GM21526 (cell line): ENCODE data around the gene COBLL1.
"Not testable (repeated sequence)": the region's sequence is repeated elsewhere in the genome, so short reads cannot be mapped to it uniquely, and the experiment has no call there.

Experiments
- ATAC-seq: cut with Tn5 transposase; IDR thresholded peaks from one replicate; pipeline ENCODE4 v1.9.1; 2021; ENCODE audit warnings: moderate library complexity; ENCODE audit not compliant: unreplicated experiment, low FRiP score

COBLL1 gene, protein sequence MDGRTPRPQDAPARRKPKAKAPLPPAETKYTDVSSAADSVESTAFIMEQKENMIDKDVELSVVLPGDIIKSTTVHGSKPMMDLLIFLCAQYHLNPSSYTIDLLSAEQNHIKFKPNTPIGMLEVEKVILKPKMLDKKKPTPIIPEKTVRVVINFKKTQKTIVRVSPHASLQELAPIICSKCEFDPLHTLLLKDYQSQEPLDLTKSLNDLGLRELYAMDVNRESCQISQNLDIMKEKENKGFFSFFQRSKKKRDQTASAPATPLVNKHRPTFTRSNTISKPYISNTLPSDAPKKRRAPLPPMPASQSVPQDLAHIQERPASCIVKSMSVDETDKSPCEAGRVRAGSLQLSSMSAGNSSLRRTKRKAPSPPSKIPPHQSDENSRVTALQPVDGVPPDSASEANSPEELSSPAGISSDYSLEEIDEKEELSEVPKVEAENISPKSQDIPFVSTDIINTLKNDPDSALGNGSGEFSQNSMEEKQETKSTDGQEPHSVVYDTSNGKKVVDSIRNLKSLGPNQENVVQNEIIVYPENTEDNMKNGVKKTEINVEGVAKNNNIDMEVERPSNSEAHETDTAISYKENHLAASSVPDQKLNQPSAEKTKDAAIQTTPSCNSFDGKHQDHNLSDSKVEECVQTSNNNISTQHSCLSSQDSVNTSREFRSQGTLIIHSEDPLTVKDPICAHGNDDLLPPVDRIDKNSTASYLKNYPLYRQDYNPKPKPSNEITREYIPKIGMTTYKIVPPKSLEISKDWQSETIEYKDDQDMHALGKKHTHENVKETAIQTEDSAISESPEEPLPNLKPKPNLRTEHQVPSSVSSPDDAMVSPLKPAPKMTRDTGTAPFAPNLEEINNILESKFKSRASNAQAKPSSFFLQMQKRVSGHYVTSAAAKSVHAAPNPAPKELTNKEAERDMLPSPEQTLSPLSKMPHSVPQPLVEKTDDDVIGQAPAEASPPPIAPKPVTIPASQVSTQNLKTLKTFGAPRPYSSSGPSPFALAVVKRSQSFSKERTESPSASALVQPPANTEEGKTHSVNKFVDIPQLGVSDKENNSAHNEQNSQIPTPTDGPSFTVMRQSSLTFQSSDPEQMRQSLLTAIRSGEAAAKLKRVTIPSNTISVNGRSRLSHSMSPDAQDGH

DNA sequence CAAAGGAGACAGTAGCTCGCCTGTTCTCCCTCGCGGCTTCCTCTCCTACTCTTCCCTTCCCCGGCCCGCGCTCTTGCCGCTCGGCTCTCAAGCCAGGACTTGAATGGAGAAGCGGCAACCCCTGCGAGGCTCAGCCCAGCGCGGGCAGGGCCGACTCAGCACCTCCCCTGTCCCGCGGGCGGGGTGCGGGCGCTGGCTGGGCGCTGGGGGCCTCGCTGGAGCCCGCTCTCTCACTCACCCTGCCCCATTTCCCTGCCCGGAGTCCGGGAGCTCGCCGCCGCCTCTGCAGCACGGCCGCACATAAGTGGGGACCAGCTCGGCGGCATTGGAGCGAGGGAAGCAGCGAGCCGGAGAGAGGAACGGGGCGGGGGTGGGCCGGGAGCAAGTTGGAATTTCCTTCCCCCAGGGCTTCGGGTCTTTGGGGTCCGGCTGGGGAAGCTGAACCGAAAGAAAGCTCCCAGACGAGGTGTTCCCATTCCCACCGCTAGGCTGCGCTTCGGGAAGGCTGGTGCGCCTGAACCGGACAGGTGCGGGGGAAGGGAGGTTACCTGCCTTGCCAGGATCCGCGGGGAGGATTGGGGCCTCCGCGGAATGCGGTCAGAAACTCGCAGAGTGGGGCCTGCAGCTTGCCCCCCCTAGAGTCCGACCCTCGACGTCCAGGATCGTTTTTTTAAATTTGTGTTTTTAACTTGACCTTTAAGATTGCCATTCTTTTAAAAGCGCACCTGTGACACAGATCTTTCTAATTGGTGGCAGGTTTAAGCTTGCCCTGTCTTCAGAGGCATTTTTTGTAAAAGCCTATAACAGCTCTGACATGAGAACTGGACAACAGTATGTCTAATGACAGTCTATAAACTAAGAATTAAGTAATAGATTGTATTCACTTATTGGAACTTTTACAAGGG is at the start of gene COBLL1:
TSS of gene COBLL1 (minus strand) at position 105 of the 905 bp plus-strand sequence. CDS start 627 bp downstream, outside the sequence.
- ATAC-seq = peak; percentile 58

DNA sequence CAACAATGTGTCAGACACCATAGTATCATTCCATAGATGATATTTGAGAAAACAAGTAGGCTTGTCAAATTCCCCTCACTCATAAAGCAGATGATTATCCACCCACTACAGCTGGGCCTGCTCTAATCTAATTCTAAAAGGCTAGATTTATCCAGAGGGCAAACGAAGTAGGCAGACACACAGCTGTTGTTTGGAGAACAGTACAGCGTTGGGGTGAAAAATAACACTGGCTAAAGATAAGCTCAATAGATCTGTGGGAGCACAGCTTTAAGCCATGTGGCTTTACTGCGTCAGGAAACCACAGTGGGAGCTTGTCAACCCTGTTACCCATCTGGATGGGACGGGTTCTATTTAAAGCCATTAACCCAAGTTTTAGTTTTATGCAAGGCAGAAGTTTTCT is 48.9 kb upstream of the COBLL1 start:
- no peak for ATAC-seq

DNA sequence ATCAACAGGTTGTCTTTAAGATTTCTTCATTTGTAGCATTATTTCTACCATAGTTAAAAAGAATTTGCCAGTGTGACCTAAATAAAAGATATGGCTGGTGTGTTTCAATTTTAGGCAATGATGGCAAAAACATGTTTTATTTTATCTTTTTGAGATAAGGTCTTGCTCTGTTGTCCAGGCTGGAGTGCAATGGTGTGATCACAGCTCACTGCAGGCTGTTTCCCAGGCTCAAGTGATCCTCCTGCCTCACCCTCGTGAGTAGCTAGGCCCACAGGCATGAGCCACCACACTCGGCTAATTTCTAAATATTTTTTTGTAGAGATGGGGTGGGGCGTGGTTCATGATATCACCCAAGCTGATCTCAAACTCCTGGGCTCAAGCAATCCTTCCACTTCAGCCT is 47.0 kb upstream of the COBLL1 start:
- ATAC-seq = no peak

DNA sequence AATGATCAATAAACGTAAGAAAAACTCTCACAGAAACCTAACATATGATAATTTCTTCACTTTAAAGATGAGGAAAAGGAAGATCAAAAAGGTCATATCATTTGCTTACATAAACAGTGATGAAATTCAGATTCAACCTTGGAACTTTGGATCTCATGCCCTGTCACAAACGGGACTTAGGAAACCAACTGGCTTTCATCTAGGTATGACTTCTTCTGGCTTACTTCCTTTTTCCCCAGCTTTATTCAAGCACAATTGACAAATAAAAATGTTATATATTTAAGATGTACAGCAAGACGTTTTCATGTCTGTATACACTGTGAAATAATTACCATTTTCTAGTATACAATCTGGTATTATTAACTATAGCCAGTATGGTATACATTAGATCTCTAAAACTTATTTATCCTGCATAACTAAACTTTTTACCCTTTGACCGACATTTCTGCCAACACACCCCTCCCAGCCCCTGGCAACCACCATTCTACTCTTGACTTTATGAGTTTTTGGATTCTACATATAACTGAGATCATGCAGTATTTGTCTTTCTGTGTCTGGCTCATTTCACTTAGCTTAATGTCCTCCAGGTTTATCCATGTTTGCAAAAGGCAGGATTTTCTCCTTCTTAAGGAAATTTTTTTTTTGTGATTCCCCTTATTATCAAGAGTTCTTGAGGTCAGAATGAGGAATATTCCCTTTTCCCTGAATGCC is 46.0 kb upstream of the COBLL1 start:
- no peak for ATAC-seq

DNA sequence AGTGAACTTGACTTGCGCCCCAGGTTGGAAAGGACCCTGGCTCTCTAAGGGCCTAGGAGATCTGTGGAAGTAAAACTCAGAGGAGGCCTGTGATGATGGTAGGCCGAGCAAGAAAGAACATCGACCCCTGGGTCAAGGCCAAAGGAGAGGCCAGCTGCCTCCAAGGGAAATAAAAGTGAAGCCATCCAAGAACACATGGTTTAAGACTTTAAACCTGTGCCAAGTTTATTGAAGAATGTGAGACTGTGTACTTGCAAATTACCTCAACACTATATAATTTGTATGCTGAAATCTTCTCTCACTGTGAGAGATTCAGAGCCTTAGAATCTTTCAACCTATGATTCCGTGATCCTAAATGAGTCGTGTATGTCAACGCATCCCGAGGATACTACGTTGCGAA is 40.7 kb upstream of the COBLL1 start:
- no peak for ATAC-seq

DNA sequence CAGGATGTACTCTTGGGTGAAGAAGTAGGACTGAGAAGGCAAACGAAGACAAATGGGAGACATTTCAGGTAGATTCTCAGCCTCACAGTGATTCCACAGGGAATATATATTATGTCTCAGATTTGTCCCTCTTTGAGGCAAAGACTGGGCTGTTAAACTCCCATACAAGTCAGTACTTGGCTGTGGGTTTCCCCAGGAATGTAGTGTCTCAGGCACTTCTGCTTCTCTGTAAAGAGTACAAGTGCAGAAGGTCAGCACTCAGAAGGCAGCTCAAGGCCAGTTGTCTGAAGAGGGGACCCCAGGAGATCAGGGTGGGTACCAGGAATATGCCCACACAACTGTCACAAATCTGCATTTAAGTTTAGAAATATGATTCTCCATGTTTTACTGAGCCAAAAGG is 39.9 kb upstream of the COBLL1 start:
- no peak for ATAC-seq

DNA sequence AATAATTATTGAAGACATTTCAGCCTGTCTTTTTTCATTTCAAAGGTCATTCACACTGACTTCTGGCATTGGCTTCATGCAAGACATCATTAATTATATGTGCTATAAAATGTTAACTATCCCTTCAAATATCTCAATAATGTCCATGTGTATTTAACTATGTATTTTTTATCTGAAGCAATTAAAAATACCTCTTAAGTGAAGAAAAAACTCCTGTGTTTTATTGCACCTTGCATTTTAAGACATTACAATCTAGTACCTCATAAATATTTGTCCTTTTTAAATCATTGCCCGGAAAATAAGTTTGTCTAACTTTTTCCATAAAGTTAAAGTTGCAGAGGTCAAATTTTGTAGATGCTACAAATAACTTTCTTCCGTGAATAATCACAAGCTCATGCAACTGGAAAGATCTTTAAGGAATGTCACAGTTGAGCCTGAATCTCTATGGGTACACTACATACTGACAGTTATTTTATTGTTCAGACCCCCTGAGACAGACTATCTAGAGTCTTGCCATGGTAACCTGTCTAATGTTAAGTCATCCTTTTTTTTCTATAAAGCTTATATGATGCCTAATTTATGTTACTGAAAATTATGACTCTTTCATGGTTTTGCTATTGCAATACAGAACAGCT is 38.4 kb upstream of the COBLL1 start:
- ATAC-seq = no peak

DNA sequence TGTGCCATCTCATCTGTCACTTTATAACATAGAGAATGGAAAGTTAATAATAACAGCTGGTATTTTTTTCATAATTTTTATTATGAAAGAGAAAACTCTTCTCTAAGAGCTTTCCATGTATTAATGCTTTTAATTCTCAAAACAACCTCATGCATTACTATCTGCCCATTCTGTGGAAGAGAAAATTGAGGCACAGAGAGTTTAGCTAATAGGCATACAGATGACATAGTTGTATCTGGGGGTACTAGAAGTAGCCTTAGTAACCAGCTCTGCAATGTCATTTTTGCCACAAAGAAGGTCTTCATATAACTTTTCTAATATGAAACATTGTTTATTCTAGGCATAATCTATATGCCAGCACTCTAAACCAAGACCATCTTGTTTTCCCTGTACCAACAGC is 36.3 kb upstream of the COBLL1 start:
- ATAC-seq = no peak

DNA sequence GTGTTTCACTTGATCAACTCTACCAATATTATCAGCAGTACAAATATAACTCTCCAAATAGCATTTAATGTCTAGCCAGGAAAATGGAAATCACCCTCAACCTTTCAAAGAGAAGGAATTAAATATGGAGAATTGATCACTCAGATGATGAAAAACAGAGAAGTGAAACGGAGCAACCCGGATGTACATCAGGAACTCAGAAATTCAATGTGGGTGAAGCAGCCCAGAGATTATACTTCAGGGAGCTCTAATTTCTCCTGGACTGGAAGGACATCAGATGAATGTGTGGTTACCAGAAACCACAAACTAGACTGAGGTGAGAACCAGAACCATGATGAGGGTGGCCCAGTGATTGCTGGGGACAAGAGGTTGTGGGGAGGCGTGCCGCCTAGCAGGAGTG is 35.5 kb upstream of the COBLL1 start:
- no peak for ATAC-seq

DNA sequence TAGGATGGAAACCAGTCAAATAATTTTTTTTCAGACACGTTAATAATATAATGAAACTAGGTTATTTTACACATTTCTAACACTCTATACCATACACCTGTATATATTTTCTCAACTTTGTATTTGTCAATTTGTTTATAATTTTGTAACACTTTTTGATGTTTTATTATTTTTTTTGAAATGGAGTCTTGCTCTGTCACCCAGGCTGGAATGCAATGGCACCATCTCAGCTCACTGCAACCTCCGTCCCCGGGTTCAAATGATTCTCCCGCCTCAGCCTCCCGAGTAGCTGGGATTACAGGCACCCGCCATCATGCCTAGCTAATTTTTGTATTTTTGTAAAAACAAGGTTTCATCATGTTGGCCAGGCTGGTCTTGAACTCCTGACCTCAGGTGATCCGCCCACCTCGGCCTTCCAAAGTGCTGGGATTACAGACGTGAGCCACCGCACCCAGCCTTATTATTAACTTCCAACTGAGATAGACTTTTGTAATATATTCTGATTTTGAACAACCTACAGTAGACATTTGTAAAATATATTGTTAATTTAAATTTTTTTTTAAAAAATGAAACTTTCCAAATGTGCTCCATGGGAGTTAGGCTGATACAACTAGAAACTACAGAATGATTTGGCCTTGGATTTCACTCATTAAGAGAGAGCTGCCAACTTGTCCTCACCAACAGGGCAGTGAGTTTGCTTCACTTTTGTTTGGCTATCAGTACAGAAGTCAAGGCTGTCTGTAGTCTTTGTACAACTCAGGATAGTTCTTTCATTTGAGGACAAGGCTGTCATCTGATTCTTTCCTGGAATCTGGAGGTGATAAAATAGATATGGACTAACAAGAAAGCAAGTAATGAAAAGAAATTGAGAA is 33.9 kb upstream of the COBLL1 start:
- no peak for ATAC-seq

DNA sequence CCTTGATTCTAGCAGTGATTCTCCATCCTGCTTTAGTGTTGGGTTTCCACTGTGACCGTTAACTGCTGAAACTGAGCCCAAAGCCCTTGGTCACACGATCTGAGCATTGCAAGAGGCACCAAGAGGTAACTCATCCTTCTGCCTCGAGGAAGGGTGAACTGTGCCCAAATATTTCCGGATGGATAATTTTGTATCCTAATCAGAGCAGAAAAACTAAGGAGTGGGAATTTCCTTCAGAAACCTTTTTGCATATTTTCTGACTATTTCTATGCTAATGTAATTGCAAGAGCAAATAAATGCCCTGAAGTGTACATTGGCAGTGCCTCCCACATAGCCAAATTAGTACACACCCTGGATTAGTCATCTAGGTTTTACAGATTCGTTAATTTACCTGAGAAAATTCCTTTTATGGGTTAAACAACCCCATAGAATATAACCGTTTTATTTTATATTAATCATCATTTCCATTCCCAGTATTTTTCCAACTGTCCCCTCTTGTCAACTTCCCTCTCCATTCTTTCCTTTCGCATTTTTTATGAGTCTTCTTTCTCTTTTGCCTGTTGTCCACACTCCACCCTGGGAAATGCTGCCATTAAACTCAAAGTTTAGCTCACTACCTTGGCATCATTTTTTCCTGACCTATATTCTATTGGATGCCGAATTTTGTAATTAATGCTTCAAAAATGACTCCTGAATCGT is 31.7 kb upstream of the COBLL1 start:
- no peak for ATAC-seq

DNA sequence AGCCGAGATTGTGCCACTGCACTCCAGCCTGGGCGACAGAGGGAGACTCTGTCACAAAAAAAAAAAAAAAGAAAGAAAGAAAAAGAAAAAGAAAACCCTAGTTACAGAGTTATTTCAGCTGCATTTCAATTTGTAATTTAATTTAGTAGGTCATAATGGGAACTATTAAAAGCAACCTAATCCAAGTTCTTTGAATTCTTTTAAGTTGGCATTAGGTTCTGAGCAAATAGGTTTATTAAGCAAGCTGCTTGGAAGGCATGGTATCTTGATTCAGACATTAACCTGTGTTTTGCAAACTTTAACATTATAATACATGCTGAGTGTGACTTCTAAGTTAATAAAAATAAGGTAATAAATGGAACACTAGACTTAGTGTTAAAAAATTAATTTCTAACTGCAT is 29.8 kb upstream of the COBLL1 start:
- no peak for ATAC-seq

DNA sequence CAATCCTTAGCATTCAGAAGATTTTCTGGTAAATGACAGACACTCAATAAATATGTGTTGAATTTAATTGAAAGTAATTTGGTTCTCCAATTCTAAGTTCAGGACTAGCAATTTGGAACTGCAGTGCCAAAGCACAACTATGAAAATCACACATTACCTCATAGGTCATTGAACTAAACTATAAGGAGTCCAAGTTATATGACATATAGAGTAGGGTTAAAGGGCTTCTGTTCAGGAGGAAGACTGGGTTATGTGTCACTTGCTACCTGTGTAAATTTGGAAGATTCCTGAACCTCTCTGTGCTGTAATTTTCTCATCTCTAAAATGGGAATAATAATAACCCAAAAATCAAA is 27.8 kb upstream of the COBLL1 start:
- ATAC-seq = no peak

DNA sequence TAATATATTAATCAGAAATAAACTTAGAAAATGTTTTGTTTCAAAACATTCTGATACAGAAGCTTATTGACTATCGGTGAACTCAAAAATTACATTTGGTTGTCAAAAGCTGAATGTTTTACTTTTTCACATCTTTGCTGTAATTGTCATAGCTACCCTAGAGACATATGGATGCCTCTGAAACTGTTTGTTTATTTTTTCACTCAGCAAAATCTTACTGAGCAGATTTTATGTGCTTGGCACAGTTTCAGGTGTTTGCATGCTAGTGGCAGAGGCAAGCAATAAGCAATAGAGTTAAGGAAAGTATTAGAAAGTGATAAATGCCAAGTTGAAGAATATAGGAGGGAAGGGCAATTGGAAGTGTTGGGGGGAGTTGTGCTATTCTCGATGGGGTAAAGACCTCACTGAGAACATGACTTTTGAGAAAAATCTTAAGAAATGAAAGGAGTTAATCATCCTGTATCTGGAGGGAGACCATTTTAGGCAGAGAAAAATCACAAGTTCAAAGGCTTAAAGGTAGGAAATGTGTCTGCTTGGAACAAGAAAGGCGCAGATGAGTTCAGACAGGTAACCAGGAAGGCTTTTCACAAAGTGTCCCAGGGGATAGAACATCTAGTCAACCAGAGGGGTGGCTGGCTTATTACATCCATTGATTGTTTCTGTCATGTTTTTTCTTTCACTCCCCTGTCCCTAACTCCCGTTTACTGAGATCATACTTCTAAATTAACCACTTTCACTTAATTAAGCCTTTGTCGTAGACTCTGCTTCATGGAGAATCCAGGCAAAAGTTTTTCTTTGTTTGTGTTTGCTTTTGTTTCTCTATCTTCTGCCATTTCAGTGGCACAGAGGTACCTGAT is 27.2 kb upstream of the COBLL1 start:
- ATAC-seq = no peak

DNA sequence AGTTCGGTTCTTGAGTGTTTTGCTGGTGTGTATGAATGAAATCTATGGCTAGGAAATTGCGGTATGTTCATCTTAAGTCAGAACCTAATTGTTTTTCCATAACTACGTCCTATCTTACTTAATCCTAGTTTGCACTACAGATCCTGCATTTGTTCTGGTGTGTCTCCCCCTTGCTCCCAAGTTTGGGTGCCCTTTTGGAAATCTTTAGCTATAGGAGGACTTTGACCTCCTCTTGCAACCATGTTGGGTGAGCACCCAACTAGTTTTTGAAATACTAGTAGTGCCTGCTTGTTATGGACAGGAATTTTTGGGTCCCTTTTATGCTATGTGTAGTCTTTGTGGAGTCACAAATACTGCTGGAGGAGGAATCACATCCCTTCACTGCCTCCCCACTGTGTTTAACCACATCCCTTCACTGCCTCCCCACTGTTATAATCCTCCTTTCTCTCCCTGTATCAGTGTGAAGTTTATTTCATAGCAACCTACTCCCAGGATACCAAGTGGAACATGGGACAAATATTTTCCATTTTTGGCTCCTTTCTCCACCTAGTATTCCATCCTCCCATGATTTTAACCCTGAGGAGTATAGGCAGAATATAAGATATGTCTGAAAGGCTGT is 26.3 kb upstream of the COBLL1 start:
- ATAC-seq = no peak

DNA sequence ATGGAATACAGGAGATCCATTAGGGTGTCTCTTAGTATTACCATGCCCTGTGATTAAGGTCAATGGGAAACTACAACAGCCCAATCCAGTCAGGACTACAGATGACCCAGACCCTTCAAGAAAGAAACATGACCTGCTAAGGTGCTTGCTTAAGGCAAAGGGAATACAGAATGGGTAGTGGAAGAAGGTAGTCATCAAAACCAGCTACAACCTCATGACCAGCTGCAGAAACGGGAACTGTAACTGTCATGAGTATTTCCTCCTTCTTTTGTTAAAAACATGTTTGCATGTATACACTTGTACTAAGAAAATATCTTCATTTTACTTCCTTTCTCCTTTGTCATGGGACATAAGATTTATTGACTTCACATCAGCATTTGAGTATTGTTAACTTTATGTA is 24.8 kb upstream of the COBLL1 start:
- not testable (repeated sequence) for ATAC-seq
